Measurements from ENCODE around the gene GREB1.

DNA sequence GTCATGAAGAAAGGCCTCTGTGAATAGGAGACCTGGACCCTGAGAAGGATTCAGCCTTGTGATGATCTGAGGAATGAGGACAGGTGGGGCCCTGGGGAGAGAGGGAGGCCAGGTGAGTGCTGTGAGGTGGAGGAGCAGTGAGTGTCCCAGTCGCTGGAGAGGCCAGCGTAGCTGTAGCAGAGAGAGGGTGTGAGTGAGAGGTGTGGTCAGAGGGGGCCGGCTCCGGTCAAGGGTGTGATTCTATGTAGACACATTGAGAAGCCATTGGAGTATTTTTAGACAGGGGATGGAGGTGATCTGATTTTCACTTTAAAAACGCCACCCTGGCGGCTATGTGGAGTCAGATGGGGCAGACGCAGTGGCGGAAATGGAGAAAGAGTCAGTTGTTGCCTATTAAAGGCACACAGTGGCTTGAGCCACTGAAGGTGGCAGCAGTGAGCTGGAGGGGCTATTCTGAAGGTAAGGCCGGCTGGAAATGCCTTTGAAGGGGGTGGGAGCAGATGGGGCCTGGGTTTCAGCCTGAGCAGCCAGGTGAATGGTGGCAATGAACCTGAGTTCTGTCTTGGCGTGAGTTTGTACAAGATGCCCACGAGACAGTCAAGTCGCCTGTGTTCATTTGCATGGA is 55.6 kb downstream of the GREB1 start:
- TF ChIP-seq, protein P1, sequence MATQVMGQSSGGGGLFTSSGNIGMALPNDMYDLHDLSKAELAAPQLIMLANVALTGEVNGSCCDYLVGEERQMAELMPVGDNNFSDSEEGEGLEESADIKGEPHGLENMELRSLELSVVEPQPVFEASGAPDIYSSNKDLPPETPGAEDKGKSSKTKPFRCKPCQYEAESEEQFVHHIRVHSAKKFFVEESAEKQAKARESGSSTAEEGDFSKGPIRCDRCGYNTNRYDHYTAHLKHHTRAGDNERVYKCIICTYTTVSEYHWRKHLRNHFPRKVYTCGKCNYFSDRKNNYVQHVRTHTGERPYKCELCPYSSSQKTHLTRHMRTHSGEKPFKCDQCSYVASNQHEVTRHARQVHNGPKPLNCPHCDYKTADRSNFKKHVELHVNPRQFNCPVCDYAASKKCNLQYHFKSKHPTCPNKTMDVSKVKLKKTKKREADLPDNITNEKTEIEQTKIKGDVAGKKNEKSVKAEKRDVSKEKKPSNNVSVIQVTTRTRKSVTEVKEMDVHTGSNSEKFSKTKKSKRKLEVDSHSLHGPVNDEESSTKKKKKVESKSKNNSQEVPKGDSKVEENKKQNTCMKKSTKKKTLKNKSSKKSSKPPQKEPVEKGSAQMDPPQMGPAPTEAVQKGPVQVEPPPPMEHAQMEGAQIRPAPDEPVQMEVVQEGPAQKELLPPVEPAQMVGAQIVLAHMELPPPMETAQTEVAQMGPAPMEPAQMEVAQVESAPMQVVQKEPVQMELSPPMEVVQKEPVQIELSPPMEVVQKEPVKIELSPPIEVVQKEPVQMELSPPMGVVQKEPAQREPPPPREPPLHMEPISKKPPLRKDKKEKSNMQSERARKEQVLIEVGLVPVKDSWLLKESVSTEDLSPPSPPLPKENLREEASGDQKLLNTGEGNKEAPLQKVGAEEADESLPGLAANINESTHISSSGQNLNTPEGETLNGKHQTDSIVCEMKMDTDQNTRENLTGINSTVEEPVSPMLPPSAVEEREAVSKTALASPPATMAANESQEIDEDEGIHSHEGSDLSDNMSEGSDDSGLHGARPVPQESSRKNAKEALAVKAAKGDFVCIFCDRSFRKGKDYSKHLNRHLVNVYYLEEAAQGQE (IDR thresholded peaks at IDR 0.05; ENCODE audit: low read depth), result no peak
- TF ChIP-seq CREB1 (IDR thresholded peaks at IDR 0.05; ENCODE audit: low read depth), result no peak
